Type B pancreatic cell (in vitro differentiated cells): ENCODE data around the gene ARHGAP32. TPM values are rescaled to one million over a fixed set of nuclear protein-coding genes. Genes with fewer than 3 reads are reported as not detected.

ENCODE experiments used
- DNase-seq: peaks from one replicate; pipeline ENCODE4 v3.0.0; 2021; ENCODE audit warnings: mixed read lengths; ENCODE audit not compliant: unreplicated experiment; ENCODE audit errors: extremely low spot score
- H3K27ac Mint-ChIP-seq: 2 replicates; pipeline ENCODE4 v1.8.0; 2021; ENCODE audit warnings: mild to moderate bottlenecking, mixed read lengths
- H3K27me3 Mint-ChIP-seq: 2 replicates; pipeline ENCODE4 v1.8.0; 2021; ENCODE audit warnings: mixed read lengths
- H3K36me3 Mint-ChIP-seq: 2 replicates; pipeline ENCODE4 v1.8.0; 2021; ENCODE audit warnings: mixed read lengths
- H3K4me1 Mint-ChIP-seq: one replicate; pipeline ENCODE4 v1.8.0; 2021; ENCODE audit warnings: mixed read lengths; ENCODE audit not compliant: unreplicated experiment
- H3K4me3 Mint-ChIP-seq: 2 replicates; pipeline ENCODE4 v1.8.0; 2021; ENCODE audit warnings: mild to moderate bottlenecking, mixed read lengths
- H3K9me3 Mint-ChIP-seq: 2 replicates; pipeline ENCODE4 v1.8.0; 2021; ENCODE audit warnings: mixed read lengths
- CTCF ChIP-seq: fragments of 200-600 bp; sonication (generic); conservative IDR thresholded peaks from 2 replicates; pipeline ENCODE4 v1.5.0; 2021; ENCODE audit warnings: antibody characterized with exemption, mild to moderate bottlenecking
- total RNA-seq: library from RNA; stranded (reverse); gene quantifications from 2 replicates; pipeline ENCODE4 v1.2.1, GENCODE V29; 2021; ENCODE audit warnings: low replicate concordance

Gene ARHGAP32
- total RNA-seq, 1 donor from 2014 or later, result 41.6 TPM

- no peak overlapping the region for H3K4me3 Mint-ChIP-seq
- no peaks in the 10 kb centered on the region for H3K27me3 Mint-ChIP-seq
- H3K36me3 Mint-ChIP-seq, result no peaks in the 10 kb centered on the region
- no peaks in the 10 kb centered on the region for H3K9me3 Mint-ChIP-seq
- no peak for TF ChIP-seq CTCF
- peaks cover 12% of the 10 kb centered on the region for H3K4me1 Mint-ChIP-seq
- H3K27ac Mint-ChIP-seq, result no peak overlapping the region
- no peak for DNase-seq
Measured at GRCh38 chr11:128947773-128948172, 244.4 kb downstream of the ARHGAP32 start.

- DNase-seq, result no peak
- Mint-ChIP-seq H3K9me3 (no peaks in the 10 kb centered on the region), H3K27me3 (no peaks in the 10 kb centered on the region), H3K36me3 (no peaks in the 10 kb centered on the region), H3K4me3 (no peak overlapping the region), H3K4me1 (peaks cover 12% of the 10 kb centered on the region), H3K27ac (no peak overlapping the region)
- TF ChIP-seq CTCF, result no peak
Measured at GRCh38 chr11:128946648-128947047, 245.5 kb downstream of the ARHGAP32 start.

- Mint-ChIP-seq H3K36me3 (no peaks in the 10 kb centered on the region), H3K27me3 (no peaks in the 10 kb centered on the region)
Measured at GRCh38 chr11:128943428-128943976, 248.6 kb downstream of the ARHGAP32 start.

GRCh38 chr11:128942817-128943427 lies 249.2 kb downstream of the ARHGAP32 start, which contains the start of gene TP53AIP1:
TP53AIP1 (minus strand) TSS chr11:128942871; CDS start chr11:128937818, 5,053 bp downstream.
- H3K4me3 Mint-ChIP-seq, result no peak within 1 kb of the TSS
- no peaks in the 10 kb centered on the region for H3K9me3 Mint-ChIP-seq
- H3K27me3 Mint-ChIP-seq, result peaks cover under 1% of the 10 kb centered on the region
- peaks cover 9% of the 10 kb centered on the region for H3K4me1 Mint-ChIP-seq
- no peak within 1 kb of the TSS for H3K27ac Mint-ChIP-seq
- DNase-seq, result no peak
- no peak for TF ChIP-seq CTCF
- no peaks in the 10 kb centered on the region for H3K36me3 Mint-ChIP-seq

More at GRCh38 chr11:128943428-128943976, 248.6 kb downstream of the ARHGAP32 start:
- Mint-ChIP-seq H3K9me3 (no peaks in the 10 kb centered on the region), H3K27ac (no peak overlapping the region), H3K4me3 (no peak overlapping the region), H3K4me1 (peaks cover 12% of the 10 kb centered on the region)
- DNase-seq, result no peak
- TF ChIP-seq CTCF, result no peak

- Mint-ChIP-seq H3K9me3 (no peaks in the 10 kb centered on the region), H3K27me3 (peaks cover 3% of the 10 kb centered on the region), H3K27ac (no peak overlapping the region), H3K4me3 (no peak overlapping the region), H3K36me3 (no peaks in the 10 kb centered on the region), H3K4me1 (peaks cover 16% of the 10 kb centered on the region)
- no peak for TF ChIP-seq CTCF
- DNase-seq, result no peak
Measured at GRCh38 chr11:128942272-128942612, 249.9 kb downstream of the ARHGAP32 start.
